ENCODE measurements around the gene SELENOS.

The SELENOS gene

DNA sequence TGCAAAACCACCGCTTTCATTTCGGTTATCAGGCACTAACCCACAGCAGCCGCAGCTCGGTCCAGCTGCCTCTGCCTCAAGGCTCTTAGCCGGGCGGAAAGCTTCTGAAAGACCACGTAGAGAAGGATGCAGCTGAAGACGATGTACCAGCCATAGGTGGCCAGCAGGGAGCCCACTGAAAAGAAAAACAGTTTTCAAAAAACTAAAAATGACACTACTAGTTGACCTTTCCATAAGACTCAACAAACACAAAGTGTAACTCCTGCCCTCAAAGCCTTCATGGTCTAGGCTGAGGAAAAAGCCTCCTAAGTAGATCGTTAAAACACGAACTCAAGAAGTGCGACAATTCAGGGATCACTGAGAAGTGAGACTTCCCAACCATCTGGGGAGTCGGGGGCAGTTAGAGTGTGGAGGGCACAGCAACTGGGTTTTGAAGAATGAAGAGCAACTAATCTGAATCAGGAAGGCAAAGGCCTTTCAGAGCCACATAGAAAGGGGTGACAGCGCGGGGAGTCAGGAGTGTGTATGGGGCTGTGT is 716 bp downstream of the SELENOS start:
- peaks cover 45% of the 10 kb centered on the region for H3K36me3 ChIP-seq (ENCODE audit: control insufficient read depth, insufficient read depth, low read length)
- H3K4me1 ChIP-seq (ENCODE audit: control insufficient read depth, insufficient read depth, low read length), result no peaks in the 10 kb centered on the region
- no peaks in the 10 kb centered on the region for H3K9me3 ChIP-seq (ENCODE audit: control insufficient read depth, low read length)
- no peak overlapping the region for H3K27ac ChIP-seq (ENCODE audit: insufficient read depth, low read depth, low read length, poor library complexity, severe bottlenecking)
- H3K4me3 ChIP-seq (ENCODE audit: insufficient read depth, low read depth, low read length), result peak overlapping the region; percentile 66
- 23 to 28% methylated on average over 14 of the region's 14 CpGs for WGBS, 2 experiments
- no peaks in the 10 kb centered on the region for H3K27me3 ChIP-seq (ENCODE audit: control insufficient read depth, insufficient read depth, low read length, poor library complexity, severe bottlenecking)

- Histone ChIP-seq H3K27me3 (ENCODE audit: control insufficient read depth, insufficient read depth, low read length, poor library complexity, severe bottlenecking) (no peaks in the 10 kb centered on the region), H3K4me3 (ENCODE audit: insufficient read depth, low read depth, low read length) (no peak overlapping the region), H3K9me3 (ENCODE audit: control insufficient read depth, low read length) (no peaks in the 10 kb centered on the region), H3K36me3 (ENCODE audit: control insufficient read depth, insufficient read depth, low read length) (peaks cover 45% of the 10 kb centered on the region), H3K4me1 (ENCODE audit: control insufficient read depth, insufficient read depth, low read length) (no peaks in the 10 kb centered on the region), H3K27ac (ENCODE audit: insufficient read depth, low read depth, low read length, poor library complexity, severe bottlenecking) (no peak overlapping the region)
- 93 to 99% methylated on average over 4 to 5 of the region's 5 CpGs for WGBS, 2 experiments
Observed at GRCh38 chr15:101275018-101275417, 2.3 kb downstream of the SELENOS start.

DNA sequence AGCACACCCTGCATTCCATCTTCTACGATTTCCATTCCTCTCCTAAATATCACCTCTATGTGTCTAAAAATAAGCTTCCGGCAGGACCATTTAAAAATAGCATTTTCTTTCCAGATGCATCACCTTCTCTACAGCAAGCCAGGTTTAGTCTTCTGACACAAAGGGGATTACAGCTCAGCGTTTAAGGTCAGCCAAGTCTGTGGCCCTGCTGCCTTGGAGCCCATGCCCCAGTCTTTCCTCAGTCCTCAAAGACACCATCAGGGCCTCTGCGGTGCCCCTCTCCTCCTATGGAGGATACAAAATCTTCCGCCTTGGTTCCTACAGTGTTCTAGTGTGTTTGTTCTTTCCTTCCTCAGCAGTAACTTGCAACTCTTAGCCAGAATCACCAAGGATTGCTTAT is 3.8 kb downstream of the SELENOS start:
- 85 to 87% methylated on average over 5 of the region's 5 CpGs for WGBS, 2 experiments
- H3K27me3 ChIP-seq (ENCODE audit: control insufficient read depth, insufficient read depth, low read length, poor library complexity, severe bottlenecking), result no peaks in the 10 kb centered on the region
- H3K27ac ChIP-seq (ENCODE audit: insufficient read depth, low read depth, low read length, poor library complexity, severe bottlenecking), result no peak overlapping the region
- no peaks in the 10 kb centered on the region for H3K4me1 ChIP-seq (ENCODE audit: control insufficient read depth, insufficient read depth, low read length)
- no peak overlapping the region for H3K4me3 ChIP-seq (ENCODE audit: insufficient read depth, low read depth, low read length)
- H3K9me3 ChIP-seq (ENCODE audit: control insufficient read depth, low read length), result no peaks in the 10 kb centered on the region
- H3K36me3 ChIP-seq (ENCODE audit: control insufficient read depth, insufficient read depth, low read length), result peaks cover 45% of the 10 kb centered on the region

- Histone ChIP-seq H3K9me3 (ENCODE audit: control insufficient read depth, low read length) (no peaks in the 10 kb centered on the region), H3K27me3 (ENCODE audit: control insufficient read depth, insufficient read depth, low read length, poor library complexity, severe bottlenecking) (no peaks in the 10 kb centered on the region), H3K36me3 (ENCODE audit: control insufficient read depth, insufficient read depth, low read length) (peaks cover 45% of the 10 kb centered on the region), H3K4me1 (ENCODE audit: control insufficient read depth, insufficient read depth, low read length) (no peaks in the 10 kb centered on the region), H3K27ac (ENCODE audit: insufficient read depth, low read depth, low read length, poor library complexity, severe bottlenecking) (no peak overlapping the region), H3K4me3 (ENCODE audit: insufficient read depth, low read depth, low read length) (no peak overlapping the region)
- 90 to 95% methylated on average over 8 to 9 of the region's 9 CpGs for WGBS, 2 experiments
Observed at GRCh38 chr15:101272584-101272983, 4.7 kb downstream of the SELENOS start.

DNA sequence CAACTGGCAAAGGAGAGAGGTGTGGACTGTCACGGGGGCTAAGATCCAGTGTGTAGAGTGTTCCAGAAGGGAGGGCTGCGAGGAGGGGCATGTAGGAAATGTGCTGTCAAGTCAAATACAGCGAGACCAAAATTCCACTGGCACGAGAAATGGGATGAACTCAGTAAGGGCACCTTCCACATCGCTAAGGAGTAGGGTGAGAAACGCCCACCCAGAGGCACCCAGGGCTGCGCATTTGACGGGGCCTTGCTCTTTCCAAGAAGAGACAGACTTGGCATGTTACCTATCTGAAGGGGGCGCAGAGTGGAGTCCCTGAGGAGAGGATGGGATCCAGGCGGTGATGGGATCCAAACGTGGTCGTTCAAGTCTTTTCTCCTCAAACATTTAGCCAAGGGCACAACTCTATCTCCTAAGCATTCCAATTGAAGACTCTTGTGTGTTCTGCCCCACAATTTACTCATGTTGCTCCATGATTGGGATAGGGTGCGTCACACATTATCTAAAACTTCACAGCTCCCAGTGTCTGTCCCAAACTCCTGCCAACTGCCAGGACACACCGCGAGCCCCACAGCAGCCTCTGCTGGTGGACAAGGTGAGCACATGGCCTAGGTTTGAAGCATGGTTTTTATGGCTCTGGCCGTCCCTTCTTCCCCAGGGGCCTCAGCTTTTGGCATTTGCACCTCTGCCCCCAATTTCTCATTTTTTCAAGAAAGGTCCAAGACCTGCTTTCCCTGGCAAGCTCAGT is 7.6 kb downstream of the SELENOS start:
- Histone ChIP-seq H3K4me1 (ENCODE audit: control insufficient read depth, insufficient read depth, low read length) (no peaks in the 10 kb centered on the region), H3K36me3 (ENCODE audit: control insufficient read depth, insufficient read depth, low read length) (peaks cover 35% of the 10 kb centered on the region), H3K9me3 (ENCODE audit: control insufficient read depth, low read length) (no peaks in the 10 kb centered on the region), H3K4me3 (ENCODE audit: insufficient read depth, low read depth, low read length) (no peak overlapping the region), H3K27me3 (ENCODE audit: control insufficient read depth, insufficient read depth, low read length, poor library complexity, severe bottlenecking) (no peaks in the 10 kb centered on the region), H3K27ac (ENCODE audit: insufficient read depth, low read depth, low read length, poor library complexity, severe bottlenecking) (no peak overlapping the region)
- 90% methylated on average over 16 of the region's 16 CpGs for WGBS, 2 experiments

DNA sequence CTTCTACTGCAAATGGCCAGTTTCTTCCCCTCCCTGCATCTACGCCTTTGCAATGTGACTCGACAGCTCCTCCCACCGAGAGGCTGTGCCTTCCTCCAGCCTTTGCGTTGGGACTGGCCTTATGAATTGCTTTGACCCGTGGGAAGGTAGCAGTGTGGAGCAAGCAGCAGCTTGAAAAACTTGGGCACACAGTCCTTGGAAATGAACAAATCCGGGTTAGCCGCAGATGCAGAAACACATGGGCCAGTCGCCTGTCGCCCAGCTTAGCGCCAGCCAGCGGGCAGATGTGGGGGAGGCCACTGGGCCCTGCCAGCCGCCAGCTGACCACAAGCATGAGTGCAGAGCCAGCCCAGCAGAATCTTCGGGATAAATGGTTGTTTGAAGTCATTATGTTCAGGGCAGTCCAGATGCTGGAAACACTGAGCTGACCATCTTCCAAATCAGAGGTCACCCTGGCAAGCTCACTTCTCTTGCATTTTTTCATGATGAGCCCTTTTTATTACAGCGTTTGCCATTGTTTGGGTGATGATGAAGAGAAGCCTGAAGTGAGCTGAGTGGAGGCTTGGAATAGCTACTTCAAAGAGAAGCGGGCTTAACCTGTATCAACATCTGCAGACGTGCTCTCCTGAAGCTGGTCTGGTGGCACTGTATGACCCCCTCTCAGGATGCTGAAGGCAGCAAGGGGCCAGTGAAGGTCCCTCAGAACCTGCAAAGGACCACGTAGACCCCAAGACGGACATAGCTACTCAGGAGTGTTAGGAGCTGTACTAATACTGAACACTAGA is 9.8 kb downstream of the SELENOS start:
- peaks cover 14% of the 10 kb centered on the region for H3K36me3 ChIP-seq (ENCODE audit: control insufficient read depth, insufficient read depth, low read length)
- no peaks in the 10 kb centered on the region for H3K9me3 ChIP-seq (ENCODE audit: control insufficient read depth, low read length)
- H3K27ac ChIP-seq (ENCODE audit: insufficient read depth, low read depth, low read length, poor library complexity, severe bottlenecking), result no peak overlapping the region
- H3K4me1 ChIP-seq (ENCODE audit: control insufficient read depth, insufficient read depth, low read length), result no peaks in the 10 kb centered on the region
- no peaks in the 10 kb centered on the region for H3K27me3 ChIP-seq (ENCODE audit: control insufficient read depth, insufficient read depth, low read length, poor library complexity, severe bottlenecking)
- H3K4me3 ChIP-seq (ENCODE audit: insufficient read depth, low read depth, low read length), result no peak overlapping the region
- WGBS, 2 experiments, result 82 to 84% methylated on average over 18 of the region's 18 CpGs

- H3K27ac ChIP-seq (ENCODE audit: insufficient read depth, low read depth, low read length, poor library complexity, severe bottlenecking), result no peak overlapping the region
- WGBS, 2 experiments, result 90 to 92% methylated on average over 9 of the region's 9 CpGs
- H3K4me3 ChIP-seq (ENCODE audit: insufficient read depth, low read depth, low read length), result no peak overlapping the region
Observed at GRCh38 chr15:101266787-101267186, 10.5 kb downstream of the SELENOS start.

GRCh38 chr15:101266034-101266433 is 11.3 kb downstream of the SELENOS start:
- Histone ChIP-seq H3K36me3 (ENCODE audit: control insufficient read depth, insufficient read depth, low read length) (peaks cover under 1% of the 10 kb centered on the region), H3K4me3 (ENCODE audit: insufficient read depth, low read depth, low read length) (no peak overlapping the region), H3K9me3 (ENCODE audit: control insufficient read depth, low read length) (no peaks in the 10 kb centered on the region), H3K27ac (ENCODE audit: insufficient read depth, low read depth, low read length, poor library complexity, severe bottlenecking) (no peak overlapping the region), H3K4me1 (ENCODE audit: control insufficient read depth, insufficient read depth, low read length) (no peaks in the 10 kb centered on the region), H3K27me3 (ENCODE audit: control insufficient read depth, insufficient read depth, low read length, poor library complexity, severe bottlenecking) (no peaks in the 10 kb centered on the region)
- WGBS, 2 experiments, result 83 to 87% methylated on average over 3 of the region's 3 CpGs

More at GRCh38 chr15:101266787-101267186, 10.5 kb downstream of the SELENOS start:
- H3K4me1 ChIP-seq (ENCODE audit: control insufficient read depth, insufficient read depth, low read length), result no peaks in the 10 kb centered on the region
- H3K9me3 ChIP-seq (ENCODE audit: control insufficient read depth, low read length), result no peaks in the 10 kb centered on the region
- H3K27me3 ChIP-seq (ENCODE audit: control insufficient read depth, insufficient read depth, low read length, poor library complexity, severe bottlenecking), result no peaks in the 10 kb centered on the region
- peaks cover 8% of the 10 kb centered on the region for H3K36me3 ChIP-seq (ENCODE audit: control insufficient read depth, insufficient read depth, low read length)

DNA sequence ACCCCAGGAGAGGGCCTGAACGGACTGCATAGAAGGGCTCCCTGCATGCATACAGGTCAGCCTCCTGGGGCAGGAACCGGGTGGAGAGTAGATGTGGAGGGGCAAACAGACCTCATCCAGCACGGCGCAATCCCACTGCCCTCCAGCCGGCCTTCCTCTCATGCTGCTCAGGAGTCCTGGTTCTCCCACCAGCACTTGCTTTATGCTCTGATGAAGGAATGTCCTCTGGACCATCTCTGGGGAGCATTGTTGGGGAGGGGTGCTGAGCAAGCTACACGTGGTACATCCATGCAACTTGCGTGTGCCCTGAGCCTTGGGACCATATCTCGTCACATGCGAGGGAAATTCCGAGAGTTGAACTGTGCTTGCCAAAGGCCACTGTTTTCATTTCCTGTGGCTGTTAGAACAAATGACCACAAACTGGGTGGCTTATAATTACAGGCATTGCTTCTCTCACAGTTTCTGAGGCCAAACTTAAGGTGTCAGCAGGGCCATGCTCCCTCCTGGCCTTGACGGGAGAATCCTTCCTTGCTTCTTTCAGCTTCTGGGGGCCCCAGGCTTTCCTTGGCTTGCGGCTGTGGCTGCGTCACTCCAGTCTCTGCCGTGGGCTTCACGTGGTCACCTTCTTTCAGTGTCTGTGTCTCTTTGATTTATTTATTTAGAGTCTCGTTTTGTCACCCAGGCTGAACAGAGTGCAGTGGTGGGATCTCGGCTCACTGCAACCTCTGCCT is 12.2 kb downstream of the SELENOS start:
- no peaks in the 10 kb centered on the region for H3K9me3 ChIP-seq (ENCODE audit: control insufficient read depth, low read length)
- H3K4me3 ChIP-seq (ENCODE audit: insufficient read depth, low read depth, low read length), result no peak overlapping the region
- WGBS, 2 experiments, result 93 to 94% methylated on average over 17 of the region's 17 CpGs
- no peaks in the 10 kb centered on the region for H3K36me3 ChIP-seq (ENCODE audit: control insufficient read depth, insufficient read depth, low read length)
- no peaks in the 10 kb centered on the region for H3K27me3 ChIP-seq (ENCODE audit: control insufficient read depth, insufficient read depth, low read length, poor library complexity, severe bottlenecking)
- no peak overlapping the region for H3K27ac ChIP-seq (ENCODE audit: insufficient read depth, low read depth, low read length, poor library complexity, severe bottlenecking)
- no peaks in the 10 kb centered on the region for H3K4me1 ChIP-seq (ENCODE audit: control insufficient read depth, insufficient read depth, low read length)

GRCh38 chr15:101264011-101264410 is 13.3 kb downstream of the SELENOS start:
- WGBS, 2 experiments, result 93 to 97% methylated on average over 4 of the region's 4 CpGs
- Histone ChIP-seq H3K4me3 (ENCODE audit: insufficient read depth, low read depth, low read length) (no peak overlapping the region), H3K36me3 (ENCODE audit: control insufficient read depth, insufficient read depth, low read length) (no peaks in the 10 kb centered on the region), H3K9me3 (ENCODE audit: control insufficient read depth, low read length) (no peaks in the 10 kb centered on the region), H3K27ac (ENCODE audit: insufficient read depth, low read depth, low read length, poor library complexity, severe bottlenecking) (no peak overlapping the region), H3K4me1 (ENCODE audit: control insufficient read depth, insufficient read depth, low read length) (no peaks in the 10 kb centered on the region), H3K27me3 (ENCODE audit: control insufficient read depth, insufficient read depth, low read length, poor library complexity, severe bottlenecking) (no peaks in the 10 kb centered on the region)

Measured in ectodermal cell (in vitro differentiated cells).